Thyroid gland (tissue), 4 donors: ENCODE data around the gene FXYD7. TPM values are rescaled to one million over a fixed set of nuclear protein-coding genes. Genes with fewer than 3 reads are reported as not detected.
"Not testable (repeated sequence)": the region's sequence is repeated elsewhere in the genome, so short reads cannot be mapped to it uniquely, and the experiment has no call there.

Source experiments
- DNase-seq, 2 donors: peaks; one replicate each; pipeline ENCODE4 v3.0.0-alpha.2; 2019
- H3K27ac ChIP-seq, 3 donors: fragments of 200-600 bp; sonication (generic); 1 replicate in 2 of 3; 2 replicates in 1 of 3; pipeline ENCODE4 v1.5.1; 2016 to 2019; ENCODE audit warnings: mild to moderate bottlenecking in 1 of 3, moderate library complexity in 1 of 3
- H3K27me3 ChIP-seq: fragments of 200-600 bp; sonication (generic); one replicate; pipeline ENCODE4 v1.5.1; 2019
- H3K36me3 ChIP-seq, 2 donors: fragments of 200-600 bp; sonication (generic); one replicate each; pipeline ENCODE4 v1.5.1; 2016 to 2019
- H3K4me1 ChIP-seq, 2 donors: fragments of 200-600 bp; sonication (generic); one replicate each; pipeline ENCODE4 v1.5.1; 2017 to 2019
- H3K4me3 ChIP-seq, 3 donors: fragments of 200-600 bp; sonication (generic); replicated peaks in 1 of 3; 1 replicate in 2 of 3; 2 replicates in 1 of 3; pipeline ENCODE4 v1.5.1; 2016; ENCODE audit warnings: mild to moderate bottlenecking in 1 of 3
- H3K9me3 ChIP-seq: fragments of 200-600 bp; sonication (generic); one replicate; pipeline ENCODE4 v1.5.1; 2017
- POLR2A ChIP-seq, 2 donors: fragments of 450-650 bp; IDR thresholded peaks; one replicate each; pipeline ENCODE4 v1.6.1; 2017; ENCODE audit warnings: antibody characterized with exemption in 2 of 2, mild to moderate bottlenecking in 2 of 2, moderate library complexity in 1 of 2
- WGBS, 2 donors: methylation state at CpG; one replicate each; pipeline ENCODE4 v1.1.5; 2017; 5-methylcytosine and 5-hydroxymethylcytosine counted together
- intact Hi-C: fragments of 100-400 bp; cut with DNase I; formaldehyde crosslinking; loops from one replicate; pipeline ENCODE4 v1.15.1; 2023
- small RNA-seq: library from RNA; depleted of rRNA; stranded (forward); fragments of <200 nt; gene quantifications from one replicate; pipeline ENCODE3, GENCODE V24; 2016
- total RNA-seq, 4 donors: library from RNA; depleted of rRNA; stranded (reverse); fragments of >200 nt; gene quantifications; one replicate each; pipeline ENCODE4 v1.2.3, GENCODE V29; 2016
- TF ChIP-seq, protein P1 (sequence below), 6 experiments: fragments of 200-600 bp in 3 of 6; fragments of 450-650 bp in 3 of 6; sonication (generic) in 3 of 6; IDR thresholded peaks; one replicate each; pipeline ENCODE4 v1.5.1; 2016 to 2019; ENCODE audit warnings: antibody characterized with exemption in 6 of 6, mild to moderate bottlenecking in 2 of 6, inconsistent platforms in 1 of 6, moderate library complexity in 1 of 6

FXYD7 gene
- total RNA-seq, 4 donors from 2014 or later, result 1.6 TPM; not detected in 3

DNA sequence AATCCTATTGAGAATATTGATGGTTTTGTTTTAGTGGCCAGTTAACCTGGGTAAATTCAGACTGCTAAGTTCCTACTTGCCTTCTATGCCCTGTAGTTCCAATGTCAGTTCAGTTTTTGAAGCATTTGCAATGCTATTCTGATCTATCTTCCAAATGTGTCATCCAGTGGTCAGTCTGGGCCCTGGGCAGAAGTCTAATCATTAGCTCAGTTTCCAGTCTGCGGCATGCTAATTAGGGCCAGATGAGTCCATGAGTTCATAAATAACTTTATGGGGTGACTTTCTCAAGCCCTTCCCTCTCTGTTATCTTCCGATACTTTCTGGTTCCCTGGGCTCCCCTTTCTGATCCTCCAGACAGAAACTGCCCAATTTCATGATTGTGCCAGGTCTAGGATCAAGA lies 52.8 kb downstream of the FXYD7 start:
- intact Hi-C loops, result no loop called here
- no peak for DNase-seq
- no peak overlapping the region for H3K27ac ChIP-seq
- no peaks in the 10 kb centered on the region for H3K4me1 ChIP-seq
- no peaks in the 10 kb centered on the region for H3K36me3 ChIP-seq
- no peak overlapping the region for H3K4me3 ChIP-seq
- no peaks in the 10 kb centered on the region for H3K27me3 ChIP-seq
- 56 to 57% methylated on average over 2 of the region's 2 CpGs for WGBS, 2 donors
- TF ChIP-seq, protein P1, sequence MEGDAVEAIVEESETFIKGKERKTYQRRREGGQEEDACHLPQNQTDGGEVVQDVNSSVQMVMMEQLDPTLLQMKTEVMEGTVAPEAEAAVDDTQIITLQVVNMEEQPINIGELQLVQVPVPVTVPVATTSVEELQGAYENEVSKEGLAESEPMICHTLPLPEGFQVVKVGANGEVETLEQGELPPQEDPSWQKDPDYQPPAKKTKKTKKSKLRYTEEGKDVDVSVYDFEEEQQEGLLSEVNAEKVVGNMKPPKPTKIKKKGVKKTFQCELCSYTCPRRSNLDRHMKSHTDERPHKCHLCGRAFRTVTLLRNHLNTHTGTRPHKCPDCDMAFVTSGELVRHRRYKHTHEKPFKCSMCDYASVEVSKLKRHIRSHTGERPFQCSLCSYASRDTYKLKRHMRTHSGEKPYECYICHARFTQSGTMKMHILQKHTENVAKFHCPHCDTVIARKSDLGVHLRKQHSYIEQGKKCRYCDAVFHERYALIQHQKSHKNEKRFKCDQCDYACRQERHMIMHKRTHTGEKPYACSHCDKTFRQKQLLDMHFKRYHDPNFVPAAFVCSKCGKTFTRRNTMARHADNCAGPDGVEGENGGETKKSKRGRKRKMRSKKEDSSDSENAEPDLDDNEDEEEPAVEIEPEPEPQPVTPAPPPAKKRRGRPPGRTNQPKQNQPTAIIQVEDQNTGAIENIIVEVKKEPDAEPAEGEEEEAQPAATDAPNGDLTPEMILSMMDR (IDR thresholded peaks at IDR 0.05), result no peak
- no peak for TF ChIP-seq POLR2A (IDR thresholded peaks at IDR 0.05)
- H3K9me3 ChIP-seq, result no peaks in the 10 kb centered on the region

DNA sequence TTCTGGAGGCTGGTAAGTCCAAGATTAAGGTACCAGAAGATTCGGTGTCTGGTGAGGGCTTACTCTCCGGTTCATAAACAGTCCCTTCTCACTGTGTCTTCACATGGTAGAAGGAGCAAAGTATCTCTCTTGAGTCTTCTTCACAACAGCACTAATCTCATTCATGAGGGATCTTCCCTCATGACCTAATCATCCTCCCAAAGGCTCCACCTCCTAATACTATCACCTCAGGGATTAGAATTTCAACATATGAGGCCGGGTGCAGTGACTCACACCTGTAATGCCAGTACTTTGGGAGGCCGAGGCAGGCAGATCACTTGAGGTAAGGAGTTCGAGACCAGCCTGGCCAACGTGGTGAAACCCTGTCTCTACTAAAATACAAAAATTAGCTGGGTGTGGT lies 53.8 kb downstream of the FXYD7 start:
- H3K4me3 ChIP-seq, H3K27me3 ChIP-seq, H3K27ac ChIP-seq, H3K36me3 ChIP-seq, DNase-seq, intact Hi-C loops, H3K9me3 ChIP-seq, H3K4me1 ChIP-seq: not testable (repeated sequence)
- WGBS, 2 donors, result 87 to 92% methylated on average over 6 of the region's 6 CpGs

DNA sequence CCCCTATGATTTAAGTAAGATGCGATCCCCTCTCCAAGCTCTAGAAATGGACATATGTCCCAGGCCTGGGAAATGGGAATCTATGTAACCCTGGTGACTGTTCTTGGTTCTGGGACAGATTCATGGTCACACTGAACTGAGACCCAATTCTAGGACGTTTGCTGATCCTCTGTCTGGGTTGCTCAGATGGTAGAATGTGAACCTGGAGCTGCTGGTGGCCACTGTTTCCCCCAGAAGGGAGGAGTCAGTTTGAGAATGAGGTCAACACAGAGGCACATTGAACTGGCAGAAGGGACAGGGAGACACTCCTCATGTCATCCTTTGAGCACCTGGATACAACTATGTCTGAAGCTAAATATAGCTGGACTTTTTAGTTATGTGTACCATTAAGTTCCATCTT lies 56.4 kb downstream of the FXYD7 start:
- TF ChIP-seq POLR2A (IDR thresholded peaks at IDR 0.05), result no peak
- TF ChIP-seq, protein P1 (IDR thresholded peaks at IDR 0.05), result no peak
- intact Hi-C loops, result no loop called here
- no peak overlapping the region for H3K4me3 ChIP-seq
- DNase-seq, result no peak
- no peaks in the 10 kb centered on the region for H3K9me3 ChIP-seq
- WGBS, 2 donors, result 59 to 79% methylated on average over 2 of the region's 2 CpGs
- no peak overlapping the region for H3K27ac ChIP-seq
- no peaks in the 10 kb centered on the region for H3K36me3 ChIP-seq
- no peaks in the 10 kb centered on the region for H3K4me1 ChIP-seq
- no peaks in the 10 kb centered on the region for H3K27me3 ChIP-seq

DNA sequence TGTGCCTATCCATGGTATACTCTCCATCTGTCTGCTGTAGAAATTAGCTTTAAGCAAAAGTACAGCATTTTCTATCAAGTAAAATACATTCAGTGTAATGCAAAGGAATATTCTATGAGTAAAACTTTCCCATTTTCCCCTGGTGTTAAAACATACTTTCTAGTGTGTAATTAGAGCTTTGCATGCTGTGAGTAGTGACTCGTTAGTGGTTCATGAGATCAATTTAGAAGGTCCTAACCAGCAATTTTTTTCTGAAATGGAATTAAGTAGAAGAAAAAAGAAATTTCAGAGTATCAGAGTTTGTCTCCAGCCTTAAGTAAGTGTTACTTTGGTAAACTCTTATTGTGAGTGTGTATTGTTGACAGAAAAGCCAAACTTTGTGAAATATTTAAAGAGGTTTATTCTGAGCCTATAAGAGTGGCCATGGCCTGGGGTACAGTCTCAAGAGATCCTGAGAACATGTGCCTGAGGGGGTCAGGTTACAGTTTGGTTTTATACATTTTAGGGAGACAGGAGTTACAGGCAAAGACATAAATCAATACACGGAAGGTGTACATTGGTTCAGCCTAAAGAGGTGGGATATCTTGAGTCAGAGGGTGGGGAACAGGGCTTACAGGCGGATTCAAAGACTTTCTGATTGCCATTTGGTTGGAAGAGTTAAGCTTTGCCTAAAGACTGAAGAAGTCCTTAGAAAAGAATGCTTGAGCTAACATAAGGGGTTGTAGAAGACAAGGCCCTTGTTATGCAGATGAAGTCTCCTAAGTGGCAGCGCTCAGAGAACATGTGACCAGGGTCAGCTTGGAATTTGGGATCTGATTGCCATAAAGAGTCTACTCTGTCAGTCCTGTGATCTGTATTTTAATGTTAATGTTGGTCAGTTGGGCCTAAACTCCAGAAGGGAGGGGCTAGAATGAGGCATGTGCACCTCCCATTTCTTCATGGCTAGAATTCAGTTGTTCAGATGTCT lies 60.0 kb downstream of the FXYD7 start:
- WGBS, 2 donors, result 60 to 66% methylated on average over 4 of the region's 4 CpGs
- Histone ChIP-seq H3K36me3 (no peaks in the 10 kb centered on the region), H3K4me3 (no peak overlapping the region), H3K27ac (no peak overlapping the region), H3K27me3 (no peaks in the 10 kb centered on the region), H3K4me1 (no peaks in the 10 kb centered on the region), H3K9me3 (no peaks in the 10 kb centered on the region)
- intact Hi-C loops, result no loop called here
- no peak for DNase-seq
- TF ChIP-seq, protein P1 (IDR thresholded peaks at IDR 0.05), result no peak
- TF ChIP-seq POLR2A (IDR thresholded peaks at IDR 0.05), result no peak

Small RNA genes lying within 50 kb of the gene (small RNA-seq; reads per million reads assigned to genes)
- gene AC020907.2, result not detected

Other genes with a start within 250 kb of the FXYD7 start
- gene ZNF30, start 216.4 kb upstream of the FXYD7 start, total RNA-seq, result 1 to 10 TPM; 2.4 to 5.6 (median 3.1) TPM
- gene ZNF792, start 179.0 kb upstream of the FXYD7 start, total RNA-seq, result 10 to 100 TPM in 1 of 4 donors, 1 to 10 TPM in 3; 7.5 to 13.2 (median 9.3) TPM
- gene GRAMD1A, start 142.9 kb upstream of the FXYD7 start, total RNA-seq, result 10 to 100 TPM; 33.4 to 57.5 (median 47.0) TPM
- 10 to 100 TPM in 2 of 4 donors, 1 to 10 TPM in 2; 5.7 to 19.6 (median 10.1) TPM for gene SCN1B, start 112.8 kb upstream of the FXYD7 start, total RNA-seq
- 10 to 100 TPM; 16.3 to 19.3 (median 17.9) TPM for gene HPN, start 101.5 kb upstream of the FXYD7 start, total RNA-seq
- gene FXYD3, start 27.4 kb upstream of the FXYD7 start, total RNA-seq, result 1 to 10 TPM in 1 of 4 donors, not detected in 3; 1.1 TPM
- 10 to 100 TPM in 1 of 4 donors, 1 to 10 TPM in 3; 3.2 to 10.9 (median 6.9) TPM for gene LGI4, start 8.2 kb upstream of the FXYD7 start, total RNA-seq
- gene FXYD1, start 4.4 kb upstream of the FXYD7 start, total RNA-seq, result 10 to 100 TPM in 2 of 4 donors, 1 to 10 TPM in 2; 1.1 to 26.3 (median 8.8) TPM
- 10 to 100 TPM in 3 of 4 donors, 1 to 10 TPM in 1; 9.3 to 52.4 (median 19.6) TPM for gene FXYD5, start 11.5 kb downstream of the FXYD7 start, total RNA-seq
- gene FAM187B, start 85.5 kb downstream of the FXYD7 start, total RNA-seq, result under 1 TPM in 1 of 4 donors, not detected in 3; 0.67 TPM
- 10 to 100 TPM; 36.5 to 85.3 (median 61.8) TPM for gene LSR, start 105.7 kb downstream of the FXYD7 start, total RNA-seq
- 100 to 1,000 TPM in 3 of 4 donors, 10 to 100 TPM in 1; 98.9 to 133 (median 126) TPM for gene USF2, start 125.7 kb downstream of the FXYD7 start, total RNA-seq
- gene HAMP, start 139.3 kb downstream of the FXYD7 start, total RNA-seq, result not detected
- 10 to 100 TPM in 1 of 4 donors, 1 to 10 TPM in 2, not detected in 1; 1.7 to 19.2 (median 2.7) TPM for gene MAG, start 148.9 kb downstream of the FXYD7 start, total RNA-seq
- 10 to 100 TPM in 1 of 4 donors, 1 to 10 TPM in 2, under 1 TPM in 1; 0.68 to 18.4 (median 2.0) TPM for gene CD22, start 185.9 kb downstream of the FXYD7 start, total RNA-seq
- not detected for gene FFAR1, start 204.6 kb downstream of the FXYD7 start, total RNA-seq
- under 1 TPM in 1 of 4 donors, not detected in 3; 0.45 TPM for gene FFAR3, start 215.2 kb downstream of the FXYD7 start, total RNA-seq
- gene GPR42, start 227.8 kb downstream of the FXYD7 start, total RNA-seq, result under 1 TPM in 1 of 4 donors, not detected in 3; 0.27 TPM